Measurements from ENCODE around the gene LYRM4.

The LYRM4 gene

DNA sequence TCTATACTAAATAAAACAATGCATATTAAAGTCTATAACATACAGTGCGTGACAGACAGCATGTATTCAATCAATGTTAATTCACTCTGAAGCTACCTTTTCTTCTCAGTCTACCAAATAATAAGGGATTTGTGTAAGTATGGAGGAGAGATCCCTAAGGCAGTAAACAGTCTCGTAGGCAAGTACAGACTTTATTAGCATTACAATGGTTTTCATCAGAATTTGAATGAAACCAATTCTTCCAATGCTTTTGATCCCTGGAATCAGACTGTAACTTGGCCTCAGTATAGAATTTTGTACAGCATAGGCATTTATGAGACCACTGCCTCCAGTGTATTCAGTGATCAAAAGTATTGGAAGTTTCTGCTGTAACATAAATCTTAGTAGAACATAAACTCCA is 19.5 kb downstream of the LYRM4 start:
- no peak for DNase-seq

- no peak for DNase-seq
These were observed 22.4 kb downstream of the LYRM4 start for GRCh38 chr6:5238336-5238735.

DNA sequence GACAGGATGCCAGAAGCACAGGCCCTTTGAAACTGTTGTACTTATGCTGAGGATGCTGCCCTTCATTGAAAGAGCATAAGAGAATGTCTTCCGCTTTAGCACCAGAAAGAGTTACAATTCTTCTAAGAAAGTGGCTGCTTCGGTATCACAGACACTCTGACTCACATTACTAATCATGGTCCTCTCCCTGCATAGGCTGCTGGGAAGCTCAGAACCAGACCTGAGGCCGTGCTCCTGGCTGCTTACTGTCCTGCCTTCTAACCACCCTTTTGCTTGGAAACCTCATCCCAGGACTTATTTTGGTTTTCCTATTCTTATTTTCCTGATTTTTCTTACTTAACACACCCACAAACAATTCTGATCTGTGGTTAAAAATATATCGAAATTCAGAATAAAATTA is 22.9 kb downstream of the LYRM4 start:
- no peak for DNase-seq

GRCh38 chr6:5235830-5236229 is 24.9 kb downstream of the LYRM4 start:
- no peak for DNase-seq

GRCh38 chr6:5234874-5235273 is 25.9 kb downstream of the LYRM4 start:
- DNase-seq: no peak

- no peak for DNase-seq
These were observed 29.5 kb downstream of the LYRM4 start for GRCh38 chr6:5231289-5231688.

- DNase-seq: no peak
These were observed 30.7 kb downstream of the LYRM4 start for GRCh38 chr6:5230081-5230480.

GRCh38 chr6:5229356-5229755 is 31.4 kb downstream of the LYRM4 start:
- DNase-seq: no peak

DNA sequence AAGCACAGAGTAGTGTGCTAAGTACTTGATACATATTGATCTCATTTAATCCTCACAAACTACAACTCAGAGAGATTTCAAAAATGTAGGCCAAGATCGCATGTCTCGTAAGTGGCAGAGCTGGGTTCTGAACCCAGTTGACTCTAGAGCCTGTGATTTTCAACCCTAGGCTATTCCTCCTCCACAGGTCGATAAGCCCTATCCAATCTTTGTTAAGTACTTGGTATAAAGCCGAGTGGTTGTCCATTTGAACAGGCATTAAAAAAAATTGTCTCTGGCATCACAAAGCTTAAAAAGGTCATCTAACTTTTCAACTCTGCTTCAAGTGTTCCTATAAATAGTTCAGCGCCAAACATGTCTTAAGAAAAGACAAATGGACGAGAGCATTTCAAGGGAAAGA is 37.4 kb downstream of the LYRM4 start:
- no peak for DNase-seq

- no peak for DNase-seq
These were observed 40.3 kb downstream of the LYRM4 start for GRCh38 chr6:5220443-5220842.

DNA sequence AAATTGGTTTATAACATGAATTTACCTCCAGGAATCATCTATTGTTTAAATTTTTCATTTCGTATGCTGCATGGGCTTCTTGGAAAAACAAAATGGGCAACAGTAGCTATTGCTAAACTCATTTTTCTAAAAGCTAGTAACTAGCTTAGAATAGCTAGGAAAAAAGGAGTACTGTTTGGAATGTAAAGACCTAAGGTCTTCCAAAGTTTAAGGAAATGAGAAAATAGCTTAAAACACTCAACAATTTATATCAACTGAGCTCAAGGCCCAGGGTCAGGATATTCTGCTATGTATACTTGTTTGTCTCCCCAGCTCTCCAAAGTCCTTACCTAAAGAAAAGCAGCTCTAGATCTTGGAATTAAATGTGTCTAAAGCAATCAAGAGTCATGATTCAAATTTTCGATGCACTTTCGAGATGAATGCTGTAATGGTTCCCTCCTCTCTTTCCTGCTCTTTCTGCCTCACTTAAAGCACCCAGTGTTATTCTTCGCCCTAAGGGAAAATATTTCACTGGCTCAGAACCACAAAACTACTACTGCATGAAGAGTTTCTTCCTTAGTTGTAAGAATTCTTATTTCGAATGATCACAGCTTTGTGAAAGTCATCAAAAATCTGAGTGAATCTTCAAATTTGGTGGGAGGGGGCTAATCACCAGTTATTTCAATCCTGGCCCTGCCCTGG is 41.6 kb downstream of the LYRM4 start:
- no peak for DNase-seq

- DNase-seq: no peak
These were observed 43.4 kb downstream of the LYRM4 start for GRCh38 chr6:5217356-5217755.

DNA sequence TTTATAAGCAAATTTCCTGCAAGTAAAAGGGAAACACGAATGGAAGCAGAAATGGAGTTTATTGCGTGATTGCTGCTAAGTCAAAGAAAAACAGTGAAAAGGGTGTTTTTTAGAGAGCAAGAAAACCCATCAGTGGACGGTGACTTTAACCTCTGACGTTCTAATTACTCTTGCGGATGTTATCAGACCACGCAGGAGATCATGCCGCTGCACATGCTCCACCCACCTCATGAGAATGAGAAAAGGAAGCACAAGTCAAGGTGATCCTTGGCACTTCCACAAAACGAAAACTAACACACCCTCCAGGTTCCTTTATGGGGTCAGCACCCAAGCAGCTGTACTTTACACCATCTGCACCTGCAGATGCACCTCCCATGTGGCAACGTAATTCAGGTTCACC is 45.0 kb downstream of the LYRM4 start:
- DNase-seq: no peak

GRCh38 chr6:5215159-5215558 is 45.6 kb downstream of the LYRM4 start:
- no peak for DNase-seq

- DNase-seq: peak; percentile 7
These were observed 46.1 kb downstream of the LYRM4 start for GRCh38 chr6:5214570-5215052.

GRCh38 chr6:5213836-5214235 is 46.9 kb downstream of the LYRM4 start:
- DNase-seq: no peak

GRCh38 chr6:5211492-5211891 is 49.3 kb downstream of the LYRM4 start:
- no peak for DNase-seq

DNA sequence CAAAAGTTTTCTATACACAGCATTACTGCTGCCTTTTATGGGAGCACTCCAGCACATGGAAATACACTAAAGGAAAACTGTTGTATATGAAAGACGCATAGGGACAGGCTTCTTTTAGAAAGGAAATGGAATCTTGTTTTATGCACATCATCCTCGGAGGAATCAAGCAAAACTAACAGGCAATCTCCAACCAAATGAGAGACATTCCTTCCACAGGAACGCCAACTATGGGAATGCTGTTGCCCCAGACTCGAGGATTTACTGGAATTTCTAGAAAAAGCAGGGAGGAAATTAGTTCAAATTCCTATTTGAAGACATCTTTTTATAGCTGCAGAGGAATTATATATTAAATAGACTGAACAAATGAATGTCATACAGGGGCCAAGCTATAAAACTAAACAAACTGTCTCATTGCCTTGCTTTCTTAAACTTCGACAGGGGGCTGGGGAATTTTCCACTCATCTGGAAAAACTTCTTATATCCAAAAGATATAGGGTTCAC is 52.2 kb downstream of the LYRM4 start:
- DNase-seq: no peak

DNA sequence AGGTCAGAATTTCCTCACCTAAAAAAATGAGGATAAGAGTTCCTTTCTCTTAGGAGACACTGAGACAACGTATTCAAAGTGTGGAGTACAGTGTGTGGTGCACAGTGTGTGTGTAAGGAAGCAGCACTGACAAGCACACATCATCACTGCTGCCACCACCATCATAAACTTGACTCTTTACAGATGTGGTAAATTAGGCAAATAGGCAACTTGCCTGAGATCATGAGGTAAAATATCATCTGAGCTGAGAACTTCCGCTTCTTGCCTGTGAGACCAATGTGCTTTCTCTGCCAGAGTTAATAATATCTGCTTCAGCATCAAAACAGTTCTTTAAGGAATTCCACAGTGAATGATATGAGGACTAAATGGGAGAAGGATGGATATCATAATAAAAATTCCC is 52.7 kb downstream of the LYRM4 start:
- DNase-seq: no peak

- DNase-seq: no peak
These were observed 53.7 kb downstream of the LYRM4 start for GRCh38 chr6:5206920-5207561.

GRCh38 chr6:5205877-5206850 is 54.6 kb downstream of the LYRM4 start:
- DNase-seq: no peak

DNA sequence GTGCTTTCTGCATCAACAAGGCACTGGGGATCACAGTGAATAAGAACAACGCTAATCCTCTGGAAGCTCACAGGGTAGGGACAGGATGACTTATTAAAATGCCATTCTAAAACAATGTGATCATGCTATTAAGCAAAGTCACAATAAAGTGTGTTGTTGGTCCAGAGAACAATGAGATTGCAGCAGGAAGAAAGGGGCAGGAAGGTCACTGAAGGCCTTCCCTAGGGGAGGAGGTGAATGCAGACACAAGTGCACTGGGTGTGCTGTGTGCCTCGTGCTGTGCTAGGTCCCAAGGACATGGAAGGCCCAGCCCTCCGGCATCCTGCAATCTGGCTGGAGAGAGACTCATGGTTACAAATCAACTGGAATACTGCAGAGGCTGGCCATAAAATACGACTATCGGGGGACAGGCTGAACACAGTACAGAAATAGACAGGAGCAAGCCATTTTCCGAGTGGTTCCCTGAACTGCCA is 55.7 kb downstream of the LYRM4 start:
- DNase-seq: no peak

- no peak for DNase-seq
These were observed 56.4 kb downstream of the LYRM4 start for GRCh38 chr6:5204376-5204775.
